SK-N-SH treated with all-trans-retinoic acid at 6 μM for 48 hours (cell line): ENCODE results near the gene RNASE7.

Experiments used
- ATAC-seq: fragments of 200-7000 bp; cut with Tn5 transposase; 3 replicates; pipeline ENCODE4 v1.9.1; 2020; ENCODE audit warnings: mild to moderate bottlenecking, moderate library complexity
- ARNTL ChIP-seq: fragments of 450-650 bp; formaldehyde crosslinking; IDR thresholded peaks from 2 replicates; pipeline ENCODE4 v1.5.0; 2020; ENCODE audit warnings: low read depth, mild to moderate bottlenecking, moderate library complexity, borderline replicate concordance
- BACH2 ChIP-seq: fragments of 250-450 bp; sonication (Bioruptor Pico); IDR thresholded peaks from 2 replicates; pipeline ENCODE4 v1.9.0; 2021; ENCODE audit warnings: mild to moderate bottlenecking, borderline replicate concordance
- CSDC2 ChIP-seq: fragments of 250-450 bp; sonication (Bioruptor Pico); IDR thresholded peaks from 2 replicates; pipeline ENCODE4 v1.5.0; 2020; ENCODE audit warnings: mild to moderate bottlenecking, moderate library complexity
- ESRRG ChIP-seq: fragments of 250-450 bp; sonication (Bioruptor Pico); IDR thresholded peaks from 2 replicates; pipeline ENCODE4 v1.6.1; 2021; ENCODE audit warnings: mild to moderate bottlenecking
- GLIS3 ChIP-seq: fragments of 250-450 bp; sonication (Bioruptor Pico); IDR thresholded peaks from 2 replicates; pipeline ENCODE4 v1.5.0; 2020; ENCODE audit warnings: mild to moderate bottlenecking, moderate library complexity
- ISL1 ChIP-seq: fragments of 250-450 bp; sonication (Bioruptor Pico); IDR thresholded peaks from 2 replicates; pipeline ENCODE4 v2.1.2; 2022; ENCODE audit warnings: mild to moderate bottlenecking, moderate library complexity
- PATZ1 ChIP-seq: fragments of 250-450 bp; sonication (Bioruptor Pico); IDR thresholded peaks from 2 replicates; pipeline ENCODE4 v1.8.0; 2020; ENCODE audit warnings: mild to moderate bottlenecking, moderate library complexity, borderline replicate concordance
- POU6F1 ChIP-seq: fragments of 250-450 bp; sonication (Bioruptor Pico); IDR thresholded peaks from 2 replicates; pipeline ENCODE4 v1.8.0; 2021; ENCODE audit warnings: low read depth, mild to moderate bottlenecking, moderate library complexity, borderline replicate concordance
- PPARA ChIP-seq: fragments of 250-450 bp; sonication (Bioruptor Pico); IDR thresholded peaks from 2 replicates; pipeline ENCODE4 v1.5.0; 2020; ENCODE audit warnings: mild to moderate bottlenecking, borderline replicate concordance
- SNAI2 ChIP-seq: fragments of 250-450 bp; sonication (Bioruptor Pico); IDR thresholded peaks from 2 replicates; pipeline ENCODE4 v1.5.0; 2020; ENCODE audit warnings: mild to moderate bottlenecking, moderate library complexity
- TOX ChIP-seq: fragments of 250-450 bp; sonication (Bioruptor Pico); IDR thresholded peaks from 2 replicates; pipeline ENCODE4 v1.8.0; 2021; ENCODE audit warnings: mild to moderate bottlenecking, moderate library complexity, borderline replicate concordance
- TSHZ2 ChIP-seq: fragments of 250-450 bp; sonication (Bioruptor Pico); IDR thresholded peaks from 2 replicates; pipeline ENCODE4 v1.5.0; 2020; ENCODE audit warnings: mild to moderate bottlenecking, moderate library complexity
- ZFP3 ChIP-seq: fragments of 250-450 bp; sonication (Bioruptor Pico); IDR thresholded peaks from 2 replicates; pipeline ENCODE4 v1.5.0; 2020; ENCODE audit warnings: mild to moderate bottlenecking, moderate library complexity
- ZFP30 ChIP-seq: fragments of 450-650 bp; formaldehyde crosslinking; IDR thresholded peaks from 2 replicates; pipeline ENCODE4 v1.5.0; 2022; ENCODE audit warnings: mild to moderate bottlenecking, moderate library complexity
- ZNF565 ChIP-seq: fragments of 450-650 bp; formaldehyde crosslinking; conservative IDR thresholded peaks from 2 replicates; pipeline ENCODE4 v1.5.0; 2020; ENCODE audit warnings: low read depth, mild to moderate bottlenecking, moderate library complexity
- ZNF8 ChIP-seq: fragments of 450-650 bp; formaldehyde crosslinking; IDR thresholded peaks from 2 replicates; pipeline ENCODE4 v1.5.0; 2020; ENCODE audit warnings: mild to moderate bottlenecking, moderate library complexity
- TF ChIP-seq, protein P1 (sequence below): fragments of 250-450 bp; sonication (Bioruptor Pico); IDR thresholded peaks from 2 replicates; pipeline ENCODE4 v1.5.1; 2020; ENCODE audit warnings: low read depth, mild to moderate bottlenecking, moderate library complexity

Gene RNASE7

GRCh38 chr14:21023817-21024584 is 18.2 kb upstream of the RNASE7 start:
- no peak for TF ChIP-seq SNAI2 (CRISPR knock-in tag)
- no peak for TF ChIP-seq CSDC2 (CRISPR knock-in tag)
- TF ChIP-seq ARNTL, result no peak
- TF ChIP-seq, protein P1, sequence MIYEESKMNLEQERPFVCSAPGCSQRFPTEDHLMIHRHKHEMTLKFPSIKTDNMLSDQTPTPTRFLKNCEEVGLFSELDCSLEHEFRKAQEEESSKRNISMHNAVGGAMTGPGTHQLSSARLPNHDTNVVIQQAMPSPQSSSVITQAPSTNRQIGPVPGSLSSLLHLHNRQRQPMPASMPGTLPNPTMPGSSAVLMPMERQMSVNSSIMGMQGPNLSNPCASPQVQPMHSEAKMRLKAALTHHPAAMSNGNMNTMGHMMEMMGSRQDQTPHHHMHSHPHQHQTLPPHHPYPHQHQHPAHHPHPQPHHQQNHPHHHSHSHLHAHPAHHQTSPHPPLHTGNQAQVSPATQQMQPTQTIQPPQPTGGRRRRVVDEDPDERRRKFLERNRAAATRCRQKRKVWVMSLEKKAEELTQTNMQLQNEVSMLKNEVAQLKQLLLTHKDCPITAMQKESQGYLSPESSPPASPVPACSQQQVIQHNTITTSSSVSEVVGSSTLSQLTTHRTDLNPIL (CRISPR knock-in tag), result no peak
- no peak for TF ChIP-seq TSHZ2 (CRISPR knock-in tag)
- TF ChIP-seq, all 23 proteins: peak for 0
- ATAC-seq, result no peak

DNA sequence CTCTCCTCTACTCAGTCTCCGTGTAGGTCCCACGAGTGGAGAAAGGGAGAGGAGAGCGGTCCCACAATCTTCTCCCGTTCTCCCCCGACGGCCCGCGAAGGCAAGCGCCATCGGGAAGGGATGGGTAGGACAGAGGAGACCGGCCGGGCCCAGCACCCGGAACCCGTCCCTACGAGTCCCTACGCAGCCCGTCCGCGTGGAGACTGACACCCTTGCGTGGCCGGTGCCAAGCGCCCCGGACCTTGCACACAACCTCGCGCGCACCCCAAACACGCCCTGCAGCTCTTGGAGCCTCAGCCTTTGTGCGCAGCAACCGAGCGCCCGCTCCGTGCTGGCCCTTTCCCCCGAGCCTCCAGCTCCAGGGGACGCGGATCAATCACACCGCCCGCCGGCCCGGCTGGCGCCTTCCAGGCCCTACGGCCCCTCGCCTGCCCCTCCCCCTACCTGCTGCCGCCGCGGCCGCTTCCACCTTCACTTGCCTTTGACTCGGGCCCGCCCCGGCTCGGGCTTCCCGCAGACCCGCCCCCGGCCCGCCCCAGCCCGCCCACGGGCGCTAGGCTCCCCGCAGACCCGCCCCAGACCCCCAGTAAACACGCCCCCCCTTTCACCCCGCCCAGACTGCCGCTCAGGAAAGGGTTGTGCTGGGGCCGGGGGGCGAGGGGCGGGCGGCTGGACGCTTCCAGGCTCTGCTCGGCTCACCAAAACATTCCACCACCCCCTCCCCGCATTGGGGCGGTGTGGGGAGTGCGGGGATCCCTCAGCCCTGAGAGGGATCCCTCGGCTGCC is 17.4 kb upstream of the RNASE7 start, which contains the start of gene NDRG2:
Gene NDRG2 (minus strand): TSS at position 477 of the 786 bp plus-strand sequence. CDS start 1,746 bp downstream, outside the sequence.
- TF ChIP-seq BACH2 (CRISPR knock-in tag), result no peak
- TF ChIP-seq, protein P1 (CRISPR knock-in tag), result no peak
- no peak for TF ChIP-seq ZFP30 (CRISPR knock-in tag)
- TF ChIP-seq SNAI2 (CRISPR knock-in tag), result no peak
- no peak for TF ChIP-seq TSHZ2 (CRISPR knock-in tag)
- TF ChIP-seq ARNTL, result no peak
- TF ChIP-seq, all 23 proteins: peak for 0
- ATAC-seq, result peak; percentile 83

DNA sequence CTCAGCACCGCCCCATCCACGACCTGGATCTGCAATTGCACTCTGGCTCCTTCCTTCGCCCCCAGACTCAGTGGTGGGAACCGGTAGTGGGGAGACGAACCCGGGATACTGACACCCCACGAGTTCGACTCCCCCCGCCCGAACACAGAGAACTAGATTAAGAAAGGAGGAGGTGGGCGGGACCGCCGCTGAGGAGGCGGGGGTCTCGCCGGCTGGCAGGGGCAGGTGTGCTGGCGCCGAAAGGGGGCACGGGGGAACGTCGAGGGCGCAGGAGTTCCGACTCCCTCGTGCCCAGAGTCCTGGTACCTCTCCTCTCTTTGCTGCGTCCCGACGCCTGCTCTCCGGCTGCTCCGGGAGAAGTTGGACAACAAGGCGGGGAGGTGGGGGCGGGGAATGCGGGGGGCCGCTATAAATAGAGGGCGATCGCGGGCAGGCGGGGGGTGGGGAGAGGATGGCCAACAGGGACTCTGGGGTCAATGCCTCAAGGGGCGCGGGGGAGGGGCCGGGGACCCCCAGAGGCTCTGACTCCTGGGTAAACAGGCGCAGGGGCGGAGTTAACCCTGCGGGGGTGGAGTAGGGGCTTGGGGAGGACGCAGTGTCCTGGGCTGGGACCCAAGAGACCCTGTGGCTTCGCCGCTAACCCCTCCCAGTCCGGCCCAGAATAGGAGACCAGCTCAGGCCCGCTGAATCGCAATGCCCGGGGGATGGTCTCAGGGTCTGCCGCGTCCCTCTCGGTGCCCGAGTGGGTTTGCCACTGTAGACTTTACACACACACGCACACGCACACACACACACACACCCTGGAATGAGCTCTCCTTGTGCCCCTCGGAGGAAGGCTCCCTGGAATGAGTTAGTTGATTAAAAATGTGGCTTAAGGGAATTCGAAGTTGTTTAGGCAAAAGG is 16.5 kb upstream of the RNASE7 start:
- ATAC-seq, result peak; percentile 47
- TF ChIP-seq GLIS3 (CRISPR knock-in tag), result no peak
- TF ChIP-seq ESRRG (CRISPR knock-in tag), result no peak
- no peak for TF ChIP-seq PATZ1 (CRISPR knock-in tag)
- TF ChIP-seq ZFP3, result no peak
- TF ChIP-seq TOX, result no peak
- TF ChIP-seq TSHZ2 (CRISPR knock-in tag), result no peak
- no peak for TF ChIP-seq POU6F1 (CRISPR knock-in tag)
- TF ChIP-seq ISL1 (CRISPR knock-in tag), result no peak
- TF ChIP-seq ZNF565 (CRISPR knock-in tag), result no peak
- no peak for TF ChIP-seq CSDC2 (CRISPR knock-in tag)
- TF ChIP-seq PPARA (CRISPR knock-in tag), result no peak
- TF ChIP-seq ZNF8 (CRISPR knock-in tag), result no peak
